GM12865 (cell line): ENCODE measurements around the gene CR1L.

ENCODE experiments used
- DNase-seq: peaks from one replicate; pipeline ENCODE4 v3.0.0; 2010; ENCODE audit warnings: low read depth
- H3K4me3 ChIP-seq: 2 replicates; pipeline ENCODE4 v1.5.1; 2011; ENCODE audit warnings: mild to moderate bottlenecking, low read depth, low read length, control low read depth
- TF ChIP-seq, protein P1 (sequence below): IDR thresholded peaks from 2 replicates; pipeline ENCODE4 v1.5.1; 2011; ENCODE audit warnings: low read length, control low read depth, low read depth, inconsistent platforms; ENCODE audit not compliant: insufficient read depth; ENCODE audit errors: missing control alignments

CR1L gene

DNA sequence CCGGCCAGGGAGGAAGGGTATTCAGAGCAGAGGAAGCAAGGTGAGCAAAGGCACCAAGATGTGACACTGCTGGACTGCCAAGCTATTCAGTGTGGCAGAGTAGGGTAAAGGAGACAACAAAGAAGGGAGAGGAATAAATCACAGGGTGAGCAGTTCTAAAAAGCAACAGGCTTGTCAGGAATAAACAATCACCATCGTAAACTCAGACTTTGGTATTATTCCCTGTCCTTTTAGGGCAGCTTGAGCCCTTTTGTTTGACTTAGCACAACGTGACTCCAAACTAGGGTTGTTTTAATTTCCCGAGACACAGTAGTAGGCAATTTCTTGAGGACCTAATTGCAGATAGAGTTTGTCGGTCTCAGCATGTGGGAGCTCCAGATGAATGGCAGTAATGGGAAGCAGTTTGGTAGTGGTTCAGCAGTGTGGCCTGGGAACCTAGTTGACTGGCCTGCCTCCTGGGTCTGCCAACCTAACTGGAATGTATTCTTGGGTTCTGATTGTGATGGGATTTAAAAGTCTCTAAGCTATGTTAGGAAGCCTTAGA lies 4.3 kb downstream of the CR1L start:
- TF ChIP-seq, protein P1, sequence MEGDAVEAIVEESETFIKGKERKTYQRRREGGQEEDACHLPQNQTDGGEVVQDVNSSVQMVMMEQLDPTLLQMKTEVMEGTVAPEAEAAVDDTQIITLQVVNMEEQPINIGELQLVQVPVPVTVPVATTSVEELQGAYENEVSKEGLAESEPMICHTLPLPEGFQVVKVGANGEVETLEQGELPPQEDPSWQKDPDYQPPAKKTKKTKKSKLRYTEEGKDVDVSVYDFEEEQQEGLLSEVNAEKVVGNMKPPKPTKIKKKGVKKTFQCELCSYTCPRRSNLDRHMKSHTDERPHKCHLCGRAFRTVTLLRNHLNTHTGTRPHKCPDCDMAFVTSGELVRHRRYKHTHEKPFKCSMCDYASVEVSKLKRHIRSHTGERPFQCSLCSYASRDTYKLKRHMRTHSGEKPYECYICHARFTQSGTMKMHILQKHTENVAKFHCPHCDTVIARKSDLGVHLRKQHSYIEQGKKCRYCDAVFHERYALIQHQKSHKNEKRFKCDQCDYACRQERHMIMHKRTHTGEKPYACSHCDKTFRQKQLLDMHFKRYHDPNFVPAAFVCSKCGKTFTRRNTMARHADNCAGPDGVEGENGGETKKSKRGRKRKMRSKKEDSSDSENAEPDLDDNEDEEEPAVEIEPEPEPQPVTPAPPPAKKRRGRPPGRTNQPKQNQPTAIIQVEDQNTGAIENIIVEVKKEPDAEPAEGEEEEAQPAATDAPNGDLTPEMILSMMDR: no peak
- H3K4me3 ChIP-seq: no peak overlapping the region
- DNase-seq: no peak

DNA sequence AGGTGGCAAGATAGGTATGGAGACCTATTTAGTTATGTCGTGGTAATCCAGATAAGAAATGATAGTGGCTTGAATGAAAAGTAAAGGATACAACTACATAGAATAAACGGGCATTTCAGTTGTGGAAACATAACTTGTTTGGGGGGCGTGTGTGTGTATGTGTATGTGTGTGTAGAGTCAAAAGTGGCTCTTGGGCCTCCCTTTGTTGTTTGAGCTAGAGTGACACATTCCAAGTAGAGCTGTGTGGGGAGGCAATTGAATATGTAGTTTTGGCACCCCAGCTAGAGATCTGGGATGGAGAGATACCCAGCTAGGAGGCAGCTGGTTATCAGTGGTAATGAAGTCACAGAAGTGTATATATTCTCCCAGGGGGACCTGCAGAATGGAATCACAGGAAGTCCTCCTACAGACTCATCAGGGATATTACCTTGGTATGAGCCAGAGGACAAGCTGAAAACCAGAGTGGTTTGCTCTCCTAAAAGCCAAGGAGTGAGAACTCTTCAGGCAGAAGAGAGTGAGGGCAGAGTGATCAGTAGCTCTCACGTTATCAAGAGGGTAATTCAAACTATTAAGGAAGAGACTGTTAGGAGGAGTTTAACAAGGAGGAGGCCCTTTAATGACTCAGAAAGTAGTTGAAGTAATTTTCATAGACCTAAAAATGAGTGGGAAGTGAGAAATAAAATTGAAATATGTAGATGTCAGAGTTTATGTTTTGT lies 5.1 kb downstream of the CR1L start:
- no peak overlapping the region for H3K4me3 ChIP-seq
- TF ChIP-seq, protein P1: no peak
- no peak for DNase-seq

DNA sequence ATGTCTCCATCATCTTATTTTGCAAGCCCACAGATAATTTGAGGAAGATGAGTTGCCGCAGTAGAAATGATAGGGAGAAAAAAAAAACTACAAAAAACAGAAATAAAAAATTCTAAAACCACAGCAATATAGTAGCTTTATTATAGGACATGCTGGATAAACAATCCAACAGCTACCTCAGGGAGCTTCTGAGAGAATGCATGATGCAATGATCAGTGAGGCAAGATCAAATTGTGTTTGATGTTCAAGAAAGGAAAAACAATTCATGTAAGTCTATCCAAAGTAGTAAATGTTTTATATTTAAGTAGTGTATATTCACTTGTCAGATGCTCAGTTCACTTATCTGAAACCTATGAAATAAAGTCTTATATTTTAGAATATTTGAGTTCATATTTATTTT lies 6.7 kb downstream of the CR1L start:
- TF ChIP-seq, protein P1: no peak
- DNase-seq: no peak
- H3K4me3 ChIP-seq: no peak overlapping the region

DNA sequence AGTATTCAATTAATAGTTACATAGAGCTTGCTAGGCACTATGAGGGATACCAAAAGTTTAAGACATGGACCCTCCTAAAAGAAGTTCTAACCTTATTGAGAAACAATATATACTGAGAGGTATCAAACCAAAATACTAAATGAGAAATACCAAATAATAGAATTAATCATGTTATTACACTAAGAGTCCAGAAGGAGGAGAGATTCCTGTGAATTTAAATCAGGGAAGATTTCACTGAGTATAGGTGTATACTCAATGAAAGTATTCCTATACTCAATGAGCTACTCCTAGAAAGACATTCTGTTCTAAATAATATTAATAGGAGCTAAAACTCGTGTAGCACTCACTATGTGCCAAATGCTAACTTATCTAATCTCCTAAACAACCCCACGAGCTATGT lies 9.4 kb downstream of the CR1L start:
- DNase-seq: no peak
- TF ChIP-seq, protein P1: no peak

DNA sequence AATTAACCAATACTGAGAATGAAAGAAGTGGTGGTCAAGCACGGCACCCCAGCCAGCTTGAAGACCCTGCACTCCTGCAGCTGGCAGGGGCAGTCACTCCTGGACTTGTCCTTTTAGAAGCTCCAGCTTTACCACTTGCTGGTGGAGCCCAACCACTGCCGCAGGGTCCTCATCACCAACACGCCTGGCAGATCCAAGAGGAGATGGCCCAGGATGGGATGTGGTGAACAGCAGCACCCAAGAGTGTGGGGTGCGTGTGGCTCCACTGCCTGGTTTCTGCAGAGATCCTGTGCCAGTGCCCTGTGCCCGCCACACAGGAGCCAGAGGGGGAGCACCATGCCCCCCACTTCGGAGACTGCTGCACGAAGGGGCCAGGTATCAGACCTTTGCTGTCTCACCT lies 13.5 kb downstream of the CR1L start:
- TF ChIP-seq, protein P1: no peak
- DNase-seq: no peak
- no peak overlapping the region for H3K4me3 ChIP-seq

More for the DNA sequence above, 9.4 kb downstream of the CR1L start:
- no peak overlapping the region for H3K4me3 ChIP-seq

DNA sequence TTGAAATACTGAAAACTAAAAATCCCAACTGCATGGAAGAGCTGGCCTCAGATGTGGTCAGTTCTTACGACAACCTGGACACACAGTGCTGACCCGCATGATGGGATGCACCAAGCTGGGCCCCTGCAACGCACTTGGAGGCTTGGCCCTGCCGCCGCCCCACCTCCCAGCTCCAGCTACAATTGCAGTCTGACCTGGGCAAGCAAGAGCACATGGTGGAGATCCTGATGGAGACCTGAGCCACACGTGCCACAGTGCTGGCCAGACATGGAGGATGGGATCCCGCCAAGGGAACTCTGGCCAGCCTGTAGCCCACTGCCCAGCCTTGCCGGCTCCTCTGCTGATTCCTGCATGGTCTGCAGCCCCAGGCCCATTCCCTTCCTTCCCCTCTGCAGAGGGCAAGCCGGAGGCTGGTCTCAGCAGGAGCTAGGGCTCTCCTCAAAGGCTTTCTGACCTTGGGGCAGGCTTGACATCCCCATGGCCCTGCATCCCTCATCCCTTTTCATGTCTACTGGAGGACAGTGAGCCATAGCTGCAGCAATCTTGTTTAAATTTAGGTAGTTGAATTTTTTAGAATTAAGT lies 14.1 kb downstream of the CR1L start:
- no peak overlapping the region for H3K4me3 ChIP-seq
- TF ChIP-seq, protein P1: no peak
- DNase-seq: no peak
